Measurements from ENCODE around the gene PHLPP1. TPM values are rescaled to one million over a fixed set of nuclear protein-coding genes. Genes with fewer than 3 reads are reported as not detected.

PHLPP1 gene
- total and polyA plus RNA-seq, 2 experiments from 2014 or later = 15.7 to 73.6 TPM

DNA sequence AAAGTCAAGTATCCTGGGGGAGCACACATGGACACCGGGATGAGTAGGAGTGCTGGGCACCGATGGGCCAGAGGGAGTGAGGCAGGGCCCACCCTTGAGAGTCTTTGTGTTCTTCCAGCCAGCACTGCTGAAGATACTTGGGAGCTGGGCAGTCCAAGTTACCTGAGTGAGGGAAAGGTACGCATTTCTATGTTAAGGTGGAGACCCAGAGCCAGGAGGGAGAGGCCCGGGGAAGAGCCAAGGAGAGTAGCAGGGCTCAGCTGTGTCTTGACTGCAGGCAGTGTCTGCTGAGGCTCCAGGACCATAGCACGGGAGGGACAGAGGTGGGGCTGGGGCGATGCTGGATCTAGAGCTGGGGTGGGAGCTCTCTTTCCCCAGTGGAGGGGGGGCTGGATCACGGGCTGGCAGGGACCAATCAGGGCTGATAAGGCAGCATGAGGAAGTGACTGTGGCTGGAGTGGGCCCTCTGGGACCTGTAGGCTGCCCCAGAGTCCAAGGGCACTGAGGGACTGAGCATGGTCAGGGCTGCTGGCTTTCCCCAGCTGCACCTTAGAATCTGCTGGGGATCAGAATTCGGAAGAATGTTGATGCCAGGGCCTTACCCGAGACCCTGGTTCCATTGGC lies 289.2 kb downstream of the PHLPP1 start:
- Histone ChIP-seq H3K79me2 (replicated peaks; ENCODE audit: insufficient read depth) (no peaks in the 10 kb centered on the region), H3F3A (replicated peaks; ENCODE audit: low read depth) (no peaks in the 10 kb centered on the region), H2AFZ (no peak overlapping the region), H3K27me3 (ENCODE audit: insufficient read depth) (no peaks in the 10 kb centered on the region), H3K36me3 (ENCODE audit: insufficient read depth) (no peaks in the 10 kb centered on the region), H3K4me2 (no peak overlapping the region), H3K4me1 (ENCODE audit: insufficient read depth) (no peaks in the 10 kb centered on the region), H3K4me3 (no peak overlapping the region), H3K9me2 (ENCODE audit: insufficient read depth) (0 out of 2 replicates have a peak, but pooled peaks cover 3% of the 10 kb centered on the region), H3K27ac (ENCODE audit: low read depth) (no peak overlapping the region), H4K20me1 (replicated peaks; ENCODE audit: insufficient read depth) (no peaks in the 10 kb centered on the region)
- no peaks in the 10 kb centered on the region for H3K36me3 Mint-ChIP-seq (ENCODE audit: low read depth)
- ATAC-seq (no peak), DNase-seq (ENCODE audit: low spot score) (no peak)
- H3K4me3 Mint-ChIP-seq = no peak overlapping the region
- H3K27me3 Mint-ChIP-seq (ENCODE audit: insufficient read depth, low read depth, poor library complexity) = peaks cover 3% of the 10 kb centered on the region
- TF ChIP-seq EZH2 (IDR thresholded peaks at IDR 0.05; ENCODE audit: low read depth, unreplicated experiment) (no peak), POLR2AphosphoS5 (IDR thresholded peaks at IDR 0.05; ENCODE audit: low read depth) (no peak), ZNF114 (CRISPR knock-in tag; IDR thresholded peaks at IDR 0.05) (no peak), NANOG (IDR thresholded peaks at IDR 0.05; ENCODE audit: borderline replicate concordance) (no peak), EZH2phosphoT487 (IDR thresholded peaks at IDR 0.05; ENCODE audit: unreplicated experiment) (no peak), JUNB (IDR thresholded peaks at IDR 0.05; ENCODE audit: unreplicated experiment) (no peak)
- TF ChIP-seq, protein P1, sequence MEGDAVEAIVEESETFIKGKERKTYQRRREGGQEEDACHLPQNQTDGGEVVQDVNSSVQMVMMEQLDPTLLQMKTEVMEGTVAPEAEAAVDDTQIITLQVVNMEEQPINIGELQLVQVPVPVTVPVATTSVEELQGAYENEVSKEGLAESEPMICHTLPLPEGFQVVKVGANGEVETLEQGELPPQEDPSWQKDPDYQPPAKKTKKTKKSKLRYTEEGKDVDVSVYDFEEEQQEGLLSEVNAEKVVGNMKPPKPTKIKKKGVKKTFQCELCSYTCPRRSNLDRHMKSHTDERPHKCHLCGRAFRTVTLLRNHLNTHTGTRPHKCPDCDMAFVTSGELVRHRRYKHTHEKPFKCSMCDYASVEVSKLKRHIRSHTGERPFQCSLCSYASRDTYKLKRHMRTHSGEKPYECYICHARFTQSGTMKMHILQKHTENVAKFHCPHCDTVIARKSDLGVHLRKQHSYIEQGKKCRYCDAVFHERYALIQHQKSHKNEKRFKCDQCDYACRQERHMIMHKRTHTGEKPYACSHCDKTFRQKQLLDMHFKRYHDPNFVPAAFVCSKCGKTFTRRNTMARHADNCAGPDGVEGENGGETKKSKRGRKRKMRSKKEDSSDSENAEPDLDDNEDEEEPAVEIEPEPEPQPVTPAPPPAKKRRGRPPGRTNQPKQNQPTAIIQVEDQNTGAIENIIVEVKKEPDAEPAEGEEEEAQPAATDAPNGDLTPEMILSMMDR (conservative IDR thresholded peaks at IDR 0.05; ENCODE audit: low read depth in 2 of 2) = no peak
- TF ChIP-seq, protein P2, sequence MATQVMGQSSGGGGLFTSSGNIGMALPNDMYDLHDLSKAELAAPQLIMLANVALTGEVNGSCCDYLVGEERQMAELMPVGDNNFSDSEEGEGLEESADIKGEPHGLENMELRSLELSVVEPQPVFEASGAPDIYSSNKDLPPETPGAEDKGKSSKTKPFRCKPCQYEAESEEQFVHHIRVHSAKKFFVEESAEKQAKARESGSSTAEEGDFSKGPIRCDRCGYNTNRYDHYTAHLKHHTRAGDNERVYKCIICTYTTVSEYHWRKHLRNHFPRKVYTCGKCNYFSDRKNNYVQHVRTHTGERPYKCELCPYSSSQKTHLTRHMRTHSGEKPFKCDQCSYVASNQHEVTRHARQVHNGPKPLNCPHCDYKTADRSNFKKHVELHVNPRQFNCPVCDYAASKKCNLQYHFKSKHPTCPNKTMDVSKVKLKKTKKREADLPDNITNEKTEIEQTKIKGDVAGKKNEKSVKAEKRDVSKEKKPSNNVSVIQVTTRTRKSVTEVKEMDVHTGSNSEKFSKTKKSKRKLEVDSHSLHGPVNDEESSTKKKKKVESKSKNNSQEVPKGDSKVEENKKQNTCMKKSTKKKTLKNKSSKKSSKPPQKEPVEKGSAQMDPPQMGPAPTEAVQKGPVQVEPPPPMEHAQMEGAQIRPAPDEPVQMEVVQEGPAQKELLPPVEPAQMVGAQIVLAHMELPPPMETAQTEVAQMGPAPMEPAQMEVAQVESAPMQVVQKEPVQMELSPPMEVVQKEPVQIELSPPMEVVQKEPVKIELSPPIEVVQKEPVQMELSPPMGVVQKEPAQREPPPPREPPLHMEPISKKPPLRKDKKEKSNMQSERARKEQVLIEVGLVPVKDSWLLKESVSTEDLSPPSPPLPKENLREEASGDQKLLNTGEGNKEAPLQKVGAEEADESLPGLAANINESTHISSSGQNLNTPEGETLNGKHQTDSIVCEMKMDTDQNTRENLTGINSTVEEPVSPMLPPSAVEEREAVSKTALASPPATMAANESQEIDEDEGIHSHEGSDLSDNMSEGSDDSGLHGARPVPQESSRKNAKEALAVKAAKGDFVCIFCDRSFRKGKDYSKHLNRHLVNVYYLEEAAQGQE (IDR thresholded peaks at IDR 0.05; ENCODE audit: unreplicated experiment) = no peak
- H3K9me3 Mint-ChIP-seq = no peaks in the 10 kb centered on the region
- no peak overlapping the region for H3K27ac Mint-ChIP-seq
- H3K4me1 Mint-ChIP-seq = peaks cover 5% of the 10 kb centered on the region

DNA sequence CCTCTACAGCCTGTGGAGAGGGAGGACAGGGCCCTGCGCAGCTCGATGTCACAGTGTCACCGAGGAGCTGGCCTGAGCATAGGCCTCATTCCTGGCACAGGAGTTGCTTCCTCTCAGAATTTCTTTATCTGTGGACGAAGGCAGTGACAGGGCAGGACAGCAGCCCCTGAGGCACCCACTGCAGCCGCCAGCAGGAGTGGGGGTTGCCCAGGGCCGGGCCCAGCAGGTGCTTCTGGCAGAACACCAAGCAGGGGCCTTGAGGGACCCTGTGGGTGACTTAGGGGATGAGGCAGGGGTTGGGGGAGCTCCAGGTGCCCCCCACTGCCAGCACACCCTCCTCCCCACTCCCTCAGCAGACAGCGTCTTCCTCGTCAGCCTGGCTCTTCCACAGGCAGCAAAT lies 290.0 kb downstream of the PHLPP1 start:
- DNase-seq (ENCODE audit: low spot score) (no peak), ATAC-seq (no peak)
- no peak overlapping the region for H3K27ac ChIP-seq (ENCODE audit: low read depth)
- no peak overlapping the region for H3K4me2 ChIP-seq
- Mint-ChIP-seq H3K4me1 (peaks cover 5% of the 10 kb centered on the region), H3K4me3 (no peak overlapping the region), H3K36me3 (ENCODE audit: low read depth) (no peaks in the 10 kb centered on the region), H3K27me3 (ENCODE audit: insufficient read depth, low read depth, poor library complexity) (peaks cover 3% of the 10 kb centered on the region), H3K27ac (no peak overlapping the region), H3K9me3 (no peaks in the 10 kb centered on the region)
- 0 out of 2 replicates have a peak, but pooled peaks cover 3% of the 10 kb centered on the region for H3K9me2 ChIP-seq (ENCODE audit: insufficient read depth)
- no peaks in the 10 kb centered on the region for H3K27me3 ChIP-seq (ENCODE audit: insufficient read depth)
- H3K36me3 ChIP-seq (ENCODE audit: insufficient read depth) = no peaks in the 10 kb centered on the region
- H4K20me1 ChIP-seq (replicated peaks; ENCODE audit: insufficient read depth) = no peaks in the 10 kb centered on the region
- H3F3A ChIP-seq (replicated peaks; ENCODE audit: low read depth) = no peaks in the 10 kb centered on the region
- no peaks in the 10 kb centered on the region for H3K79me2 ChIP-seq (replicated peaks; ENCODE audit: insufficient read depth)
- H3K4me3 ChIP-seq = no peak overlapping the region
- no peaks in the 10 kb centered on the region for H3K4me1 ChIP-seq (ENCODE audit: insufficient read depth)
- H2AFZ ChIP-seq = no peak overlapping the region
- TF ChIP-seq, protein P3, sequence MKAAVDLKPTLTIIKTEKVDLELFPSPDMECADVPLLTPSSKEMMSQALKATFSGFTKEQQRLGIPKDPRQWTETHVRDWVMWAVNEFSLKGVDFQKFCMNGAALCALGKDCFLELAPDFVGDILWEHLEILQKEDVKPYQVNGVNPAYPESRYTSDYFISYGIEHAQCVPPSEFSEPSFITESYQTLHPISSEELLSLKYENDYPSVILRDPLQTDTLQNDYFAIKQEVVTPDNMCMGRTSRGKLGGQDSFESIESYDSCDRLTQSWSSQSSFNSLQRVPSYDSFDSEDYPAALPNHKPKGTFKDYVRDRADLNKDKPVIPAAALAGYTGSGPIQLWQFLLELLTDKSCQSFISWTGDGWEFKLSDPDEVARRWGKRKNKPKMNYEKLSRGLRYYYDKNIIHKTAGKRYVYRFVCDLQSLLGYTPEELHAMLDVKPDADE (IDR thresholded peaks at IDR 0.05) = no peak
- TF ChIP-seq JUNB (IDR thresholded peaks at IDR 0.05; ENCODE audit: unreplicated experiment) = no peak
- TF ChIP-seq, protein P2 (IDR thresholded peaks at IDR 0.05; ENCODE audit: unreplicated experiment) = no peak
